ENCODE results near the gene FCGR3B.
"Not testable (repeated sequence)": the region's sequence is repeated elsewhere in the genome, so short reads cannot be mapped to it uniquely, and the experiment has no call there.

FCGR3B gene

GRCh38 chr1:161631076-161631475 lies at the start of gene FCGR3B:
Gene FCGR3B, minus strand, starts transcription at chr1:161631176. Its CDS starts 82 bp downstream, at chr1:161631094.
- no peak for DNase-seq (ENCODE audit: low read depth)
- H3K4me3 ChIP-seq (ENCODE audit: low read length), result no peak within 1 kb of the TSS
- TF ChIP-seq, protein P1, sequence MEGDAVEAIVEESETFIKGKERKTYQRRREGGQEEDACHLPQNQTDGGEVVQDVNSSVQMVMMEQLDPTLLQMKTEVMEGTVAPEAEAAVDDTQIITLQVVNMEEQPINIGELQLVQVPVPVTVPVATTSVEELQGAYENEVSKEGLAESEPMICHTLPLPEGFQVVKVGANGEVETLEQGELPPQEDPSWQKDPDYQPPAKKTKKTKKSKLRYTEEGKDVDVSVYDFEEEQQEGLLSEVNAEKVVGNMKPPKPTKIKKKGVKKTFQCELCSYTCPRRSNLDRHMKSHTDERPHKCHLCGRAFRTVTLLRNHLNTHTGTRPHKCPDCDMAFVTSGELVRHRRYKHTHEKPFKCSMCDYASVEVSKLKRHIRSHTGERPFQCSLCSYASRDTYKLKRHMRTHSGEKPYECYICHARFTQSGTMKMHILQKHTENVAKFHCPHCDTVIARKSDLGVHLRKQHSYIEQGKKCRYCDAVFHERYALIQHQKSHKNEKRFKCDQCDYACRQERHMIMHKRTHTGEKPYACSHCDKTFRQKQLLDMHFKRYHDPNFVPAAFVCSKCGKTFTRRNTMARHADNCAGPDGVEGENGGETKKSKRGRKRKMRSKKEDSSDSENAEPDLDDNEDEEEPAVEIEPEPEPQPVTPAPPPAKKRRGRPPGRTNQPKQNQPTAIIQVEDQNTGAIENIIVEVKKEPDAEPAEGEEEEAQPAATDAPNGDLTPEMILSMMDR (conservative IDR thresholded peaks at IDR 0.05; ENCODE audit: low read depth, low read length), result no peak

- TF ChIP-seq, protein P1 (conservative IDR thresholded peaks at IDR 0.05; ENCODE audit: low read depth, low read length), result no peak
- H3K4me3 ChIP-seq (ENCODE audit: low read length), result no peak overlapping the region
- DNase-seq (ENCODE audit: low read depth), result no peak
Measured at GRCh38 chr1:161678500-161678899, 47.5 kb upstream of the FCGR3B start.

DNA sequence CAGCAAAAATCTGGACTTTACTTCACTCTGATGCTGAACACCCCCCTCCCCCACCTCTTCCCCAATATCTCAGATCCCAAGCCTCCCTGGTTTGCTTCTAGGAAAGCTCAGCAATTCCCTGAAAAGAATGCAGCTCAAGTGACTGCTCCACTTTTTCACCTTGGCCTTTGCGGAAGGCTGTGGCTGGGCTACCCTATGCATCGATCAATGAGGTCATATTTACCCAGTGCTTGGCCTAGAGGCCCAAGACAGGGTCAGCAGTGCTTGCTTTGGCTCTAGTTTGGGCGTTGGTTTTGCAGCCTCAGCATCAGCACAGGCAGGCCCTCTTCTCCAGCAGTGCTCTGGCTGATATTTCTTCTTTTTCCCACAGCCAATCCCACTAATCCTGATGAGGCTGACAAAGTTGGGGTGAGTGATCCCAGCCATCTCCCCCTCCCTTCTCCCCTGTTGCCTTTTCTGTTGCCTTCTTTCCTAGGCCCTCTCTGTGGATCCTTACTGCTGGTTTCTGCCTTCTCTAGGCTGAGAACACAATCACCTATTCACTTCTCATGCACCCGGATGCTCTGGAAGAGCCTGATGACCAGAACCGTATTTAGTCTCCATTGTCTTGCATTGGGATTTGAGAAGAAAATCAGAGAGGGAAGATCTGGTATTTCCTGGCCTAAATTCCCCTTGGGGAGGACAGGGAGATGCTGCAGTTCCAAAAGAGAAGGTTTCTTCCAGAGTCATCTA lies 46.1 kb upstream of the FCGR3B start:
- H3K4me3 ChIP-seq (ENCODE audit: low read length), result no peak overlapping the region
- TF ChIP-seq, protein P1 (conservative IDR thresholded peaks at IDR 0.05; ENCODE audit: low read depth, low read length), result no peak
- no peak for DNase-seq (ENCODE audit: low read depth)

DNA sequence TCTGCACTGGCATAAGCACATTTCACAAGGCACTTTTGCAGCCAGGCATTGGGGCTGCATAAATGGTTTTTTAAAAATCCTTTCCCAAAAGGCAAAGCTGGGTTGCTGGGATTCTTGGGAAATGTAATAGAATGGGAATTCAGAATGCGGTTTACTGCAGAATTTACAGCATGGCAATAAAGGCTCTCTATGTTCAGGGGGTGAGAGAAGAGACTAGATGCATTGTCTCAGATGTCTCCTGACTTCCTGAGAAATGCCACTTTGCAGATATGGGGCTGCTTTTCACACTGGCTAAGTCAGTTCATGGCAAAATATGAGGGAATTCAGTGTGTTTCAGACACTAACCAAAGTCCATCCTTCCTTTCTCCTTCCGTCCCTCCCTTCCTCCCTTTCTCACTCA lies 45.5 kb upstream of the FCGR3B start:
- no peak for DNase-seq (ENCODE audit: low read depth)
- no peak overlapping the region for H3K4me3 ChIP-seq (ENCODE audit: low read length)
- TF ChIP-seq, protein P1 (conservative IDR thresholded peaks at IDR 0.05; ENCODE audit: low read depth, low read length), result no peak

DNA sequence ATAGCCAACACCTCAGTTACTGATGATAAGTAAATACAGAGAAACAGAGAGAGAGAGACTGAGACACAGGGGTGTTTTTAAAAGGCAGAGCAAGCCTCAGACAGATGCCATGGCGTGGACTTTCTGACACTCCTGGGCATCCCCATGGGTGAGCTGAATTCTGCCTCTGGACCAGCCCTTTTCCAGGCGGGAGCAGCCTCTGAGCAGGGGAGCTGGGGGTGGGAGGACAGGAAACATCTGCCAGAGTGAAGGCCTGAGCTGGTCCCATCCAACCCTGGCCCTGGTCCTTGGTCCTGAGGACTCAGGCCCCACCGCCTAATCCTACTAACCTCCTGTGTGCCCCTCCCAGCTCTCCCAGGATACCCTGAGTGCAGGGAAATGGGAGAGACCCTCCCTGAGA lies 43.9 kb upstream of the FCGR3B start:
- not testable (repeated sequence) for H3K4me3 ChIP-seq (ENCODE audit: low read length); DNase-seq (ENCODE audit: low read depth)

GRCh38 chr1:161674447-161674846 lies 43.5 kb upstream of the FCGR3B start:
- H3K4me3 ChIP-seq (ENCODE audit: low read length); DNase-seq (ENCODE audit: low read depth): not testable (repeated sequence)

DNA sequence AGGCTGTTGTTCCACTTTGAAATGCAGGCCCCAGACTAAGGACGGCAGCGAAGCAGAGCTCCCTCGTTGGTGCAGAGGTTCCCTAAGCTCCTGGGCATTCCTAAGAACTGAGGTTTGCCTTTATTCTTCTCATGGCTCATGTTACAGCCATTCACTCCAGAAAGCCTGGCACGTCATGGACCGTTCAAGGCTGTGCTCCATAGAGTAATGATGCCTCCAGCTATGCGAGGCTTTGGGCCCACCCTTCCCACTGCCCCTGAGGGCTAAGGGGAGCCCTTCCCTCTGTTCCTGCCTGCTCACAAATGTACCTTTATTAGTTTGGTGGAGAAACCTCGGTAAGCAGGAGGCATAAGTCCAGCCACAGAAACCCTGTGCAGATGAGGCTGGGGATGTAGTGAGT lies 42.5 kb upstream of the FCGR3B start:
- DNase-seq (ENCODE audit: low read depth); H3K4me3 ChIP-seq (ENCODE audit: low read length): not testable (repeated sequence)

- H3K4me3 ChIP-seq (ENCODE audit: low read length); DNase-seq (ENCODE audit: low read depth): not testable (repeated sequence)
Measured at GRCh38 chr1:161671045-161672020, 40.4 kb upstream of the FCGR3B start.

GRCh38 chr1:161664689-161665088 lies 33.7 kb upstream of the FCGR3B start:
- H3K4me3 ChIP-seq (ENCODE audit: low read length); DNase-seq (ENCODE audit: low read depth): not testable (repeated sequence)

- not testable (repeated sequence) for H3K4me3 ChIP-seq (ENCODE audit: low read length); DNase-seq (ENCODE audit: low read depth)
Measured at GRCh38 chr1:161663569-161663968, 32.6 kb upstream of the FCGR3B start.

DNA sequence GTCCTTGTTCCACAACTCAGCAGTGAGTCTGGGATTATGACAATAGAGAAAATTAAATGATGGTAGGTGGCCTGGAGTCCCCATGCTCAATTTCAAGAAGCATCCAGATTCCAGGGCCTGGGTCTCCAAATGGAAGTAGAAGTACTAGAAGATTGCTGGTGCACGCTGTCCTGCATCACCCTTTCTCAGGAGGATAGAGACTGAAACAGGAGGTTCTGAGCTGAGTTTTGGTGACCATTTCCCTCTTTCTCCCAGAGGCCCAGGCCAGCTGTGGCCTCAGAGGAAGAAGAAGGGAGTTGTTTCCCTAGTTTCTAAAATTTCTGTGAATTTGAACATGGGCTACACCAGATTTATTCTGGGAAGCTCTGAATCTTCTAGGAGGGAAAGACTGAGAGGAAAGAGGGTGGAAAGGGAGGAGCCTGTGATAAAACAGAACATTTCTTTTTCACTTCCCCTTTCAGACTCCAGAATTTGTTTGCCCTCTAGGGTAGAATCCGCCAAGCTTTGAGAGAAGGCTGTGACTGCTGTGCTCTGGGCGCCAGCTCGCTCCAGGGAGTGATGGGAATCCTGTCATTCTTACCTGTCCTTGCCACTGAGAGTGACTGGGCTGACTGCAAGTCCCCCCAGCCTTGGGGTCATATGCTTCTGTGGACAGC lies 31.8 kb upstream of the FCGR3B start, which contains the start of gene FCGR2B:
TSS of gene FCGR2B (plus strand) at position 460 of the 656 bp plus-strand sequence. CDS start at position 559, 99 bp downstream.
- not testable (repeated sequence) for DNase-seq (ENCODE audit: low read depth); H3K4me3 ChIP-seq (ENCODE audit: low read length)

GRCh38 chr1:161661660-161662311 lies 30.8 kb upstream of the FCGR3B start:
- DNase-seq (ENCODE audit: low read depth); H3K4me3 ChIP-seq (ENCODE audit: low read length): not testable (repeated sequence)

- DNase-seq (ENCODE audit: low read depth), result not testable (repeated sequence)
Measured at GRCh38 chr1:161658524-161658923, 27.5 kb upstream of the FCGR3B start.

More at GRCh38 chr1:161658524-161658923, 27.5 kb upstream of the FCGR3B start:
- not testable (repeated sequence) for H3K4me3 ChIP-seq (ENCODE audit: low read length)
